SK-N-SH treated with all-trans-retinoic acid at 6 μM for 48 hours (cell line): ENCODE results near the gene EGFLAM.

Experiments
- ARNTL ChIP-seq: fragments of 450-650 bp; formaldehyde crosslinking; IDR thresholded peaks from 2 replicates; pipeline ENCODE4 v1.5.0; 2020; ENCODE audit warnings: low read depth, mild to moderate bottlenecking, moderate library complexity, borderline replicate concordance
- CSDC2 ChIP-seq: fragments of 250-450 bp; sonication (Bioruptor Pico); IDR thresholded peaks from 2 replicates; pipeline ENCODE4 v1.5.0; 2020; ENCODE audit warnings: mild to moderate bottlenecking, moderate library complexity
- GLIS3 ChIP-seq: fragments of 250-450 bp; sonication (Bioruptor Pico); IDR thresholded peaks from 2 replicates; pipeline ENCODE4 v1.5.0; 2020; ENCODE audit warnings: mild to moderate bottlenecking, moderate library complexity
- OSR1 ChIP-seq: fragments of 250-450 bp; sonication (Bioruptor Pico); IDR thresholded peaks from 2 replicates; pipeline ENCODE4 v1.8.0; 2022; ENCODE audit warnings: moderate library complexity, mild to moderate bottlenecking, inconsistent platforms
- POU6F1 ChIP-seq: fragments of 250-450 bp; sonication (Bioruptor Pico); IDR thresholded peaks from 2 replicates; pipeline ENCODE4 v1.8.0; 2021; ENCODE audit warnings: low read depth, mild to moderate bottlenecking, moderate library complexity, borderline replicate concordance
- TCF4 ChIP-seq: fragments of 250-450 bp; sonication (Bioruptor Pico); IDR thresholded peaks from 2 replicates; pipeline ENCODE4 v1.8.0; 2021; ENCODE audit warnings: mild to moderate bottlenecking, moderate library complexity, borderline replicate concordance
- ZFP3 ChIP-seq: fragments of 250-450 bp; sonication (Bioruptor Pico); IDR thresholded peaks from 2 replicates; pipeline ENCODE4 v1.5.0; 2020; ENCODE audit warnings: mild to moderate bottlenecking, moderate library complexity
- TF ChIP-seq, protein P1 (sequence below): fragments of 250-450 bp; sonication (Bioruptor Pico); IDR thresholded peaks from 2 replicates; pipeline ENCODE4 v1.5.1; 2020; ENCODE audit warnings: low read depth, mild to moderate bottlenecking, moderate library complexity

- no peak for TF ChIP-seq GLIS3
- no peak for TF ChIP-seq TCF4 (CRISPR knock-in tag)
- no peak for TF ChIP-seq ARNTL
- no peak for TF ChIP-seq OSR1
- TF ChIP-seq ZFP3 (CRISPR knock-in tag): no peak
- TF ChIP-seq CSDC2: no peak
- TF ChIP-seq POU6F1 (CRISPR knock-in tag): no peak
- TF ChIP-seq, protein P1, sequence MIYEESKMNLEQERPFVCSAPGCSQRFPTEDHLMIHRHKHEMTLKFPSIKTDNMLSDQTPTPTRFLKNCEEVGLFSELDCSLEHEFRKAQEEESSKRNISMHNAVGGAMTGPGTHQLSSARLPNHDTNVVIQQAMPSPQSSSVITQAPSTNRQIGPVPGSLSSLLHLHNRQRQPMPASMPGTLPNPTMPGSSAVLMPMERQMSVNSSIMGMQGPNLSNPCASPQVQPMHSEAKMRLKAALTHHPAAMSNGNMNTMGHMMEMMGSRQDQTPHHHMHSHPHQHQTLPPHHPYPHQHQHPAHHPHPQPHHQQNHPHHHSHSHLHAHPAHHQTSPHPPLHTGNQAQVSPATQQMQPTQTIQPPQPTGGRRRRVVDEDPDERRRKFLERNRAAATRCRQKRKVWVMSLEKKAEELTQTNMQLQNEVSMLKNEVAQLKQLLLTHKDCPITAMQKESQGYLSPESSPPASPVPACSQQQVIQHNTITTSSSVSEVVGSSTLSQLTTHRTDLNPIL (CRISPR knock-in tag): no peak
Measured at GRCh38 chr5:38370358-38371100, 112.2 kb downstream of the EGFLAM start.
